Esophagus squamous epithelium (tissue), 5 donors: ENCODE data around the gene RAB22A. TPM values are rescaled to one million over a fixed set of nuclear protein-coding genes. Genes with fewer than 3 reads are reported as not detected.

Experiments
- DNase-seq: peaks from one replicate; lab custom pipeline; 2025; lab: John Stamatoyannopoulos, UW
- H3K27ac ChIP-seq, 4 donors: fragments of 200-600 bp; sonication (generic); one replicate each; pipeline ENCODE4 v1.5.1; 2016 to 2019; ENCODE audit warnings: mild to moderate bottlenecking in 1 of 4
- H3K27me3 ChIP-seq, 4 donors: fragments of 200-600 bp; sonication (generic); 1 replicate in 3 of 4; 2 replicates in 1 of 4; pipeline versions ENCODE4 v1.5.1 to v1.6.0; 2017 to 2021; ENCODE audit warnings: antibody characterized with exemption in 1 of 4
- H3K36me3 ChIP-seq, 3 donors: fragments of 200-600 bp; sonication (generic); one replicate each; pipeline ENCODE4 v1.5.1; 2016 to 2019
- H3K4me1 ChIP-seq, 3 donors: fragments of 200-600 bp; sonication (generic); one replicate each; pipeline ENCODE4 v1.5.1; 2017 to 2019
- H3K4me3 ChIP-seq, 4 donors: fragments of 200-600 bp; sonication (generic); 1 replicate in 3 of 4; 2 replicates in 1 of 4; pipeline ENCODE4 v1.5.1; 2016 to 2019; ENCODE audit warnings: mild to moderate bottlenecking in 2 of 4, moderate library complexity in 1 of 4
- H3K9me3 ChIP-seq, 3 donors: fragments of 200-600 bp; sonication (generic); one replicate each; pipeline ENCODE4 v1.5.1; 2016 to 2019
- CTCF ChIP-seq, 6 experiments: fragments of 450-650 bp in 4 of 6; fragments of 200-600 bp in 2 of 6; sonication (generic) in 2 of 6; IDR thresholded peaks; one replicate each; pipeline ENCODE4 v1.5.1; 2016 to 2019; ENCODE audit warnings: antibody characterized with exemption in 6 of 6, mild to moderate bottlenecking in 4 of 6, moderate library complexity in 4 of 6
- POLR2A ChIP-seq, 4 donors: fragments of 450-650 bp; IDR thresholded peaks; one replicate each; pipeline ENCODE4 v1.6.1; 2017; ENCODE audit warnings: antibody characterized with exemption in 4 of 4, mild to moderate bottlenecking in 4 of 4, moderate library complexity in 3 of 4
- WGBS, 2 donors: methylation state at CpG; one replicate each; pipeline ENCODE4 v1.1.5; 2018; 5-methylcytosine and 5-hydroxymethylcytosine counted together
- intact Hi-C: fragments of 100-400 bp; cut with DNase I; formaldehyde crosslinking; loops from one replicate; pipeline ENCODE4 v1.15.0; 2022
- total RNA-seq, 4 donors: library from RNA; depleted of rRNA; stranded (reverse); fragments of >200 nt; gene quantifications; one replicate each; pipeline ENCODE4 v1.1.0, GENCODE V29; 2016
- donor health status: DM: yes; HTN: yes; CAD: no.

Gene RAB22A
- total RNA-seq, 4 donors from 2014 or later, result 18.4 to 33.2 (median 21.4) TPM

DNA sequence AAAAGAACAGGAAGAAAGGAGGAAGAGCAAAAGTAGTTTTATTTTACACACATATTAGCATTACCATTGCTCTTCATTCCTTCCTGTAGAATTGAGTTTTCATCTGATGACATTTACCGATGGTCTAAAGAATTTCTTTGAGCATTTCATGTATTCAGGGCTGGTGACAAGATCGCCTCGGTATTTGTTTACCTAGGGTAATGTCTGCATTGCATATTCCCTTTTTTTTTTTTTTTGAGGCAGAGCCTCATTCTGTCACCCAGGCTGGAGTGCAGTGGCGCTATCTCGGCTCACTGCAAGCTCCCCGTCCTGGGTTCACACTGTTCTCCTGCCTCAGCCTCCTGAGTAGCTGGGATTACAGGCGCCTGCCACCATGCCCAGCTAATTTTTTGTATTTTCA is 19.3 kb downstream of the RAB22A start:
- H3K9me3 ChIP-seq, result no peaks in the 10 kb centered on the region
- no peaks in the 10 kb centered on the region for H3K27me3 ChIP-seq
- DNase-seq, result no peak
- peaks cover 0 to 12% (median 0%) of the 10 kb centered on the region in 3 donors for H3K36me3 ChIP-seq
- no peak overlapping the region for H3K4me3 ChIP-seq
- H3K27ac ChIP-seq, result no peak overlapping the region
- TF ChIP-seq POLR2A (IDR thresholded peaks at IDR 0.05) (no peak), CTCF (IDR thresholded peaks at IDR 0.05) (no peak)
- 81 to 92% methylated on average over 7 of the region's 7 CpGs for WGBS, 2 donors
- no peaks in the 10 kb centered on the region for H3K4me1 ChIP-seq
- intact Hi-C loops, result no loop called here

DNA sequence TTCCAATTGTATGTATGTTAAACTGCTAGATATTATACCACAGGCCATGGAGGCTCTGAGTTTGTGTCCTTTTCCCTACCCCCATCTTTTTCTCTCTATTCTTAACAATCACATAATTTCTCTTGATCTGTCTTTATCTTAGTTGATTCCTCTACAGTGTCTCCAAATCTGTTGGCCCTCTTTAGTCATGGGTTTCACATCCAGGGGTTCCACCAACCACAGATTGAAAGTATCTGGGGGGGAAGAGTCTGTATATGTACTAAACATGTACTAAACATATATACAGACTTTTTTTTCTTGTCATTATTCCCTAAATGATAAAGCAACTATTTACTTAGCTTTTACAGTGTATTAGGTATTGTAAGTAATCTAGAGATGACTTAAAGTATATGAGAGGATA is 20.2 kb downstream of the RAB22A start:
- Histone ChIP-seq H3K9me3 (no peaks in the 10 kb centered on the region), H3K27me3 (no peaks in the 10 kb centered on the region), H3K27ac (no peak overlapping the region), H3K4me3 (no peak overlapping the region), H3K36me3 (peaks cover 0 to 12% (median 0%) of the 10 kb centered on the region in 3 donors), H3K4me1 (no peaks in the 10 kb centered on the region)
- intact Hi-C loops, result no loop called here
- no peak for DNase-seq
- TF ChIP-seq CTCF (IDR thresholded peaks at IDR 0.05), result no peak
- no peak for TF ChIP-seq POLR2A (IDR thresholded peaks at IDR 0.05)

DNA sequence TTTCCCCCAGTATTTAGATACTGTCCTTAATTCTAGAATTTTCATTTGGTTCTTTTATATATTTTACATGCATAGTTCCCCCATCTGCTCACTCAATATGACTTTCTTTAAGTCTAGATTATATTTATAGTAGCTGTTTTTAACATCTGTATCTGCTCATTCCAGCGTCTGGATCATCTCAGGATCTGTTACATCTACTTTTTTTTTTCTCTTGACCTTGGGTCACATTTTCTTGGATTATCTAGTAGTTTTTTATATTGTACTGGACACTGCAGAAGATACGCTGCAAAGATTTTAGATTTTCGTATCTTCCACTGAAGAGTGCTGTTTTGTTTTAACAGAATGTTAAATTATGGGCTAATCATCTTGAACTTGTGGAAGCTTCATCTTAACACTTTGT is 20.7 kb downstream of the RAB22A start:
- Histone ChIP-seq H3K4me1 (no peaks in the 10 kb centered on the region), H3K9me3 (no peaks in the 10 kb centered on the region), H3K4me3 (no peak overlapping the region), H3K27ac (no peak overlapping the region), H3K27me3 (no peaks in the 10 kb centered on the region), H3K36me3 (peaks cover 0 to 12% (median 0%) of the 10 kb centered on the region in 3 donors)
- TF ChIP-seq CTCF (IDR thresholded peaks at IDR 0.05) (no peak), POLR2A (IDR thresholded peaks at IDR 0.05) (no peak)
- intact Hi-C loops, result no loop called here
- 80 to 86% methylated on average over 3 of the region's 3 CpGs for WGBS, 2 donors
- DNase-seq, result no peak

DNA sequence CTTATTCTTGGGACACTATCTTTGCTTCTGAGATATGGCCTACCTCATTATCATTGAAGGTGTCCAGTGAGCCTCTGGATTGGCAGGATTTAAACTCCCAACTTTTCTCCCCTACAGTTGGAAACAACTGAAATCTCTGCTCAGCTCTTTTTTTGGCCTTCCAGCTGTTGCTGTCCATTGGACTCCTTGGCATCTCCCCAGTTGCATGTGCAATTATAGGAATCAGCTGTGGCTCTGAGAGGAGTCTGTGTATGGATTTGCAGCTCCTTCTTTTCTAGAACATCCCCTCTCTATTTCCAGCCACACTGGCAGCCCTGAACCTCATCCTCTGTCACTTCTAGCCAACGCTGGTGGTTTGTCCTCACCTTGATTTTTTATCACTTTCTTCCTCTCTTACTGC is 21.2 kb downstream of the RAB22A start:
- TF ChIP-seq CTCF (IDR thresholded peaks at IDR 0.05), result no peak
- no peak for TF ChIP-seq POLR2A (IDR thresholded peaks at IDR 0.05)
- WGBS, 2 donors, result 69 to 100% methylated on average over 1 of the region's 1 CpG
- H3K4me3 ChIP-seq, result no peak overlapping the region

GRCh38 chr20:58331961-58332551 is 22.5 kb downstream of the RAB22A start:
- Histone ChIP-seq H3K4me1 (no peaks in the 10 kb centered on the region), H3K27ac (no peak overlapping the region), H3K27me3 (no peaks in the 10 kb centered on the region), H3K4me3 (no peak overlapping the region), H3K9me3 (no peaks in the 10 kb centered on the region), H3K36me3 (peaks cover 0 to 23% (median 0%) of the 10 kb centered on the region in 3 donors)
- intact Hi-C loops, result no loop called here
- WGBS, 2 donors, result 62 to 75% methylated on average over 3 of the region's 3 CpGs
- no peak for DNase-seq
- TF ChIP-seq CTCF (IDR thresholded peaks at IDR 0.05) (no peak), POLR2A (IDR thresholded peaks at IDR 0.05) (no peak)

More for the DNA sequence above, 21.2 kb downstream of the RAB22A start:
- DNase-seq, result no peak
- no peaks in the 10 kb centered on the region for H3K4me1 ChIP-seq
- no peak overlapping the region for H3K27ac ChIP-seq
- intact Hi-C loops, result no loop called here
- H3K27me3 ChIP-seq, result no peaks in the 10 kb centered on the region
- no peaks in the 10 kb centered on the region for H3K9me3 ChIP-seq
- H3K36me3 ChIP-seq, result peaks cover 0 to 14% (median 0%) of the 10 kb centered on the region in 3 donors
